ENCODE measurements around the gene RBM26. TPM values are rescaled to one million over a fixed set of nuclear protein-coding genes. Genes with fewer than 3 reads are reported as not detected.

Gene RBM26
- total RNA-seq, 5 donors from 2014 or later (not counting 1 experiment from before 2014, with no cell fraction given): 76.7 to 97.8 (median 77.9) TPM

- Histone ChIP-seq H3K9me3 (no peaks in the 10 kb centered on the region), H3K27ac (ENCODE audit: low read length) (no peak overlapping the region), H3K27me3 (replicated peaks in 1 of 2; ENCODE audit: control insufficient read depth in 2 of 2, extremely low read depth in 1 of 2, insufficient read depth in 2 of 2, low read length in 1 of 2) (no peaks in the 10 kb centered on the region), H3K4me1 (ENCODE audit: control insufficient read depth in 1 of 2, extremely low read depth in 1 of 2, insufficient read depth in 2 of 2, low read length in 2 of 2) (peaks cover 7 to 12% of the 10 kb centered on the region in 2 experiments), H3K4me3 (ENCODE audit: control insufficient read depth in 1 of 2, extremely low read depth in 1 of 2, low read length in 1 of 2) (no peak overlapping the region), H3K36me3 (ENCODE audit: control insufficient read depth in 2 of 2, extremely low read depth in 1 of 2, insufficient read depth in 1 of 2, low read length in 1 of 2) (peaks cover 0 to 2% of the 10 kb centered on the region in 2 donors)
- ATAC-seq (replicated peaks in 1 of 4) (no peak), DNase-seq (no peak)
- ChIA-PET CTCF (interaction anchor here (0.5 to 1.6 kb wide), 4 partner anchors 14 to 132 kb away, joined by 3 to 9 read pairs (median 4); no protein-coding TSS in a partner anchor), POLR2A (no interaction called here)
- peaks cover 17 to 24% (median 23%) of the 10 kb centered on the region in 3 donors for H3K4me1 Mint-ChIP-seq
- no peak overlapping the region for H3K27ac Mint-ChIP-seq
- no peaks in the 10 kb centered on the region for H3K9me3 Mint-ChIP-seq
- no CpG with 5 or more reads among the region's 4 CpGs for WGBS (ENCODE audit: insufficient coverage)
- no peak overlapping the region for H3K4me3 Mint-ChIP-seq
- no peaks in the 10 kb centered on the region for H3K27me3 Mint-ChIP-seq
- H3K36me3 Mint-ChIP-seq: peaks cover 4% of the 10 kb centered on the region
Measured at GRCh38 chr13:79409828-79410227, 3.8 kb upstream of the RBM26 start.

- ChIA-PET POLR2A (interaction anchor here in 1 of 2 donors (0.7 kb wide), 1 partner anchor 21 kb away, joined by 3 read pairs; no protein-coding TSS in a partner anchor), CTCF (interaction anchor here (0.9 to 3.9 kb wide), 5 partner anchors 13 to 134 kb away, joined by 3 to 23 read pairs (median 5); no protein-coding TSS in a partner anchor)
- no peaks in the 10 kb centered on the region for H3K9me3 ChIP-seq
- 100% methylated on average over 1 of the region's 4 CpGs for WGBS (ENCODE audit: insufficient coverage)
- H3K27me3 ChIP-seq (replicated peaks in 1 of 2; ENCODE audit: control insufficient read depth in 2 of 2, extremely low read depth in 1 of 2, insufficient read depth in 2 of 2, low read length in 1 of 2): no peaks in the 10 kb centered on the region
- Mint-ChIP-seq H3K9me3 (no peaks in the 10 kb centered on the region), H3K4me3 (peak overlapping the region; percentile 2 to 94 (median 7)), H3K4me1 (peaks cover 17 to 24% (median 23%) of the 10 kb centered on the region in 3 donors), H3K27me3 (no peaks in the 10 kb centered on the region), H3K27ac (peak overlapping the region; percentile 95 to 99), H3K36me3 (no peaks in the 10 kb centered on the region)
- H3K27ac ChIP-seq (ENCODE audit: low read length): peak overlapping the region; percentile 90
- H3K36me3 ChIP-seq (ENCODE audit: control insufficient read depth in 2 of 2, extremely low read depth in 1 of 2, insufficient read depth in 1 of 2, low read length in 1 of 2): peaks cover 0 to 2% of the 10 kb centered on the region in 2 donors
- ATAC-seq (replicated peaks in 1 of 4): no peak
- peaks cover 16 to 31% of the 10 kb centered on the region in 2 experiments for H3K4me1 ChIP-seq (ENCODE audit: control insufficient read depth in 1 of 2, extremely low read depth in 1 of 2, insufficient read depth in 2 of 2, low read length in 2 of 2)
- no peak for DNase-seq
- no peak overlapping the region for H3K4me3 ChIP-seq (ENCODE audit: control insufficient read depth in 1 of 2, extremely low read depth in 1 of 2, low read length in 1 of 2)
Measured at GRCh38 chr13:79407349-79407979, 1.4 kb upstream of the RBM26 start.

GRCh38 chr13:79406597-79406908, 498 bp upstream of the RBM26 start:
- H3K27ac Mint-ChIP-seq: peak overlapping the region; percentile 95 to 99

GRCh38 chr13:79405501-79405830, 589 bp downstream of the RBM26 start:
- no peaks in the 10 kb centered on the region for H3K27me3 ChIP-seq (replicated peaks in 1 of 2; ENCODE audit: control insufficient read depth in 2 of 2, extremely low read depth in 1 of 2, insufficient read depth in 2 of 2, low read length in 1 of 2)
- POLR2A ChIA-PET: interaction anchor here (0.6 to 1.5 kb wide), 4 partner anchors 13 to 135 kb away, joined by 5 to 7 read pairs (median 6); no protein-coding TSS in a partner anchor
- ATAC-seq (replicated peaks in 1 of 4) (peak in 2 of 4 experiments; percentile 9 to 53), DNase-seq (peak in 2 of 35 experiments; percentile 15 to 16)
- Mint-ChIP-seq H3K27ac (no peak overlapping the region), H3K27me3 (no peaks in the 10 kb centered on the region), H3K4me3 (no peak overlapping the region), H3K9me3 (no peaks in the 10 kb centered on the region), H3K4me1 (peaks cover 17 to 39% (median 21%) of the 10 kb centered on the region in 3 donors), H3K36me3 (peaks cover 4% of the 10 kb centered on the region)
- no peaks in the 10 kb centered on the region for H3K9me3 ChIP-seq
- peak overlapping the region; percentile 65 to 98 for H3K4me3 ChIP-seq (ENCODE audit: control insufficient read depth in 1 of 2, extremely low read depth in 1 of 2, low read length in 1 of 2)
- H3K27ac ChIP-seq (ENCODE audit: low read length): peak overlapping the region; percentile 90
- H3K36me3 ChIP-seq (ENCODE audit: control insufficient read depth in 2 of 2, extremely low read depth in 1 of 2, insufficient read depth in 1 of 2, low read length in 1 of 2): no peaks in the 10 kb centered on the region
- peaks cover 18 to 50% of the 10 kb centered on the region in 2 experiments for H3K4me1 ChIP-seq (ENCODE audit: control insufficient read depth in 1 of 2, extremely low read depth in 1 of 2, insufficient read depth in 2 of 2, low read length in 2 of 2)
- CTCF ChIA-PET: interaction anchor here (0.9 to 3.9 kb wide), 10 partner anchors 12 to 139 kb away, joined by 3 to 23 read pairs (median 4); partner anchors contain the start of gene NDFIP2 (in 1 of the 2)
- WGBS (ENCODE audit: insufficient coverage): under 1% methylated on average over 19 of the region's 19 CpGs

More at GRCh38 chr13:79406597-79406908, 498 bp upstream of the RBM26 start:
- peaks cover 0 to under 1% of the 10 kb centered on the region in 2 donors for H3K36me3 ChIP-seq (ENCODE audit: control insufficient read depth in 2 of 2, extremely low read depth in 1 of 2, insufficient read depth in 1 of 2, low read length in 1 of 2)
- peak overlapping the region; percentile 65 to 98 for H3K4me3 ChIP-seq (ENCODE audit: control insufficient read depth in 1 of 2, extremely low read depth in 1 of 2, low read length in 1 of 2)
- CTCF ChIA-PET: interaction anchor here (1.0 to 3.9 kb wide), 7 partner anchors 13 to 134 kb away, joined by 3 to 23 read pairs (median 5); partner anchors contain the start of gene NDFIP2 (in 1 of the 2)
- H3K27me3 Mint-ChIP-seq: no peaks in the 10 kb centered on the region
- WGBS (ENCODE audit: insufficient coverage): no CpG with 5 or more reads among the region's 4 CpGs
- DNase-seq (peak in 1 of 35 experiments; percentile 18), ATAC-seq (replicated peaks in 1 of 4) (peak in 3 of 4 experiments; percentile 12 to 27 (median 25))
- no peaks in the 10 kb centered on the region for H3K27me3 ChIP-seq (replicated peaks in 1 of 2; ENCODE audit: control insufficient read depth in 2 of 2, extremely low read depth in 1 of 2, insufficient read depth in 2 of 2, low read length in 1 of 2)
- POLR2A ChIA-PET: interaction anchor here (0.7 to 1.5 kb wide), 3 partner anchors 14 to 134 kb away, joined by 3 to 7 read pairs (median 5); no protein-coding TSS in a partner anchor
- H3K27ac ChIP-seq (ENCODE audit: low read length): peak overlapping the region; percentile 90
- H3K4me1 Mint-ChIP-seq: peaks cover 17 to 28% (median 24%) of the 10 kb centered on the region in 3 donors
- peak overlapping the region in 1 of 3 donors; percentile 94 for H3K4me3 Mint-ChIP-seq
- H3K4me1 ChIP-seq (ENCODE audit: control insufficient read depth in 1 of 2, extremely low read depth in 1 of 2, insufficient read depth in 2 of 2, low read length in 2 of 2): peaks cover 18 to 40% of the 10 kb centered on the region in 2 experiments
- no peaks in the 10 kb centered on the region for H3K9me3 Mint-ChIP-seq
- H3K36me3 Mint-ChIP-seq: no peaks in the 10 kb centered on the region
- no peaks in the 10 kb centered on the region for H3K9me3 ChIP-seq

GRCh38 chr13:79404985-79405384, 1.1 kb downstream of the RBM26 start:
- no peaks in the 10 kb centered on the region for H3K9me3 Mint-ChIP-seq
- H3K4me1 Mint-ChIP-seq: peaks cover 17 to 44% (median 18%) of the 10 kb centered on the region in 3 donors
- ChIA-PET POLR2A (interaction anchor here in 1 of 2 donors (0.6 kb wide), 2 partner anchors 19 to 25 kb away, joined by 3 read pairs; no protein-coding TSS in a partner anchor), CTCF (interaction anchor here (0.9 to 3.9 kb wide), 6 partner anchors 11 to 140 kb away, joined by 3 to 23 read pairs (median 4); no protein-coding TSS in a partner anchor)
- H3K36me3 Mint-ChIP-seq: peaks cover 8% of the 10 kb centered on the region
- no peak for ATAC-seq (replicated peaks in 1 of 4)
- no peaks in the 10 kb centered on the region for H3K27me3 ChIP-seq (replicated peaks in 1 of 2; ENCODE audit: control insufficient read depth in 2 of 2, extremely low read depth in 1 of 2, insufficient read depth in 2 of 2, low read length in 1 of 2)
- H3K9me3 ChIP-seq: no peaks in the 10 kb centered on the region
- no peak for DNase-seq
- no peaks in the 10 kb centered on the region for H3K27me3 Mint-ChIP-seq
- WGBS (ENCODE audit: insufficient coverage): 14% methylated on average over 2 of the region's 10 CpGs
- peak overlapping the region; percentile 65 to 98 for H3K4me3 ChIP-seq (ENCODE audit: control insufficient read depth in 1 of 2, extremely low read depth in 1 of 2, low read length in 1 of 2)
- peak overlapping the region; percentile 90 for H3K27ac ChIP-seq (ENCODE audit: low read length)
- H3K4me1 ChIP-seq (ENCODE audit: control insufficient read depth in 1 of 2, extremely low read depth in 1 of 2, insufficient read depth in 2 of 2, low read length in 2 of 2): peaks cover 18 to 51% of the 10 kb centered on the region in 2 experiments
- H3K27ac Mint-ChIP-seq: no peak overlapping the region
- H3K36me3 ChIP-seq (ENCODE audit: control insufficient read depth in 2 of 2, extremely low read depth in 1 of 2, insufficient read depth in 1 of 2, low read length in 1 of 2): peaks cover 0 to 4% of the 10 kb centered on the region in 2 donors
- H3K4me3 Mint-ChIP-seq: no peak overlapping the region

GRCh38 chr13:79404361-79404760, 1.7 kb downstream of the RBM26 start:
- H3K36me3 ChIP-seq (ENCODE audit: control insufficient read depth in 2 of 2, extremely low read depth in 1 of 2, insufficient read depth in 1 of 2, low read length in 1 of 2): peaks cover 0 to 10% of the 10 kb centered on the region in 2 donors
- DNase-seq (no peak), ATAC-seq (replicated peaks in 1 of 4) (no peak)
- Mint-ChIP-seq H3K4me1 (peaks cover 17 to 48% (median 24%) of the 10 kb centered on the region in 3 donors), H3K27me3 (no peaks in the 10 kb centered on the region), H3K9me3 (no peaks in the 10 kb centered on the region), H3K4me3 (no peak overlapping the region), H3K27ac (no peak overlapping the region), H3K36me3 (peaks cover 13% of the 10 kb centered on the region)
- H3K9me3 ChIP-seq: no peaks in the 10 kb centered on the region
- POLR2A ChIA-PET: interaction anchor here in 1 of 2 donors (0.6 kb wide), 1 partner anchor 24 kb away, joined by 3 read pairs; no protein-coding TSS in a partner anchor
- 11% methylated on average over 1 of the region's 1 CpG for WGBS (ENCODE audit: insufficient coverage)
- H3K4me1 ChIP-seq (ENCODE audit: control insufficient read depth in 1 of 2, extremely low read depth in 1 of 2, insufficient read depth in 2 of 2, low read length in 2 of 2): peaks cover 18 to 54% of the 10 kb centered on the region in 2 experiments
- CTCF ChIA-PET: interaction anchor here in 1 of 2 donors (1.1 to 3.9 kb wide), 2 partner anchors 12 to 141 kb away, joined by 3 to 23 read pairs; no protein-coding TSS in a partner anchor
- H3K27me3 ChIP-seq (replicated peaks in 1 of 2; ENCODE audit: control insufficient read depth in 2 of 2, extremely low read depth in 1 of 2, insufficient read depth in 2 of 2, low read length in 1 of 2): no peaks in the 10 kb centered on the region
- peak overlapping the region; percentile 15 for H3K27ac ChIP-seq (ENCODE audit: low read length)
- peak overlapping the region; percentile 65 to 98 for H3K4me3 ChIP-seq (ENCODE audit: control insufficient read depth in 1 of 2, extremely low read depth in 1 of 2, low read length in 1 of 2)
